ENCODE data around the gene GLOD4.
"Not testable (repeated sequence)": the region's sequence is repeated elsewhere in the genome, so short reads cannot be mapped to it uniquely, and the experiment has no call there.

The GLOD4 gene

DNA sequence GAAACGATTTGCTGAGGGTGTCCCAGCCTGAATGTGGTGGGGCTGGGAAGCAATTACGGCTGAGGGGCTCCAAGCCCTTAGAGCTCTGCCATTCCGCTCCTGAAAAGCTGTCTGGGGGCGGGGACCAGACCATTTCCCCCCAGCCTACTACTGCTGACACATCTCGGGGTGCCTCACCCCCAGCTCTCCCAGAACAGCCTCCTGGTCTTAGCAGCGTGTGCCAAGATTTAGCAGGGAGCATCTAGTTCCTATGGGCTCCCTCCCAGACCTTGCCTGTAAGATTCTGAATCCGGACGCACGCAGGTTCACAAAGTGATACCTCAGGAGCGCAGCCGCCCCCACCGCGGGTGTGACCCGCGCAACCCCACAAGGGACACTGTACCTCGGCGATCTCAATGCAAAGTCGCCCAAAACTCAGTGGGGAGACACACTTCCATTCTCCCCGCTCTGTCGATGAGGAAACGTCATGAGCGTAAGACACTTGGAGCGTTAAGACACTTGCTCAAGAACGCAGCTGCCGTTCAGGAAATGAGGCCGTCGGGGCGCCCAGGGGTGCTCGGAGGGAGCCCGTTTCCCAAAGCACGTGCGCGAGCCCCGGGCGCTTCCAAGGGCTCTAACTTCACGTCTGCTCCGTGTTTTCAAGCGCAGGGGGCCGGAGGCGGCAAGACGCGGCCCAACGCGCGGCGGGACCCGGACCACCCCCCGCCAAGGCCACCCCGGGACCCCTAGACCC, 30.6 kb downstream of the GLOD4 start:
- H3K27me3 ChIP-seq, result no peaks in the 10 kb centered on the region
- no peak for DNase-seq
- H3K4me3 ChIP-seq (ENCODE audit: low read depth, low read length), result peak overlapping the region; percentile 78
- H3K4me1 ChIP-seq, result no peaks in the 10 kb centered on the region
- TF ChIP-seq, protein P1, sequence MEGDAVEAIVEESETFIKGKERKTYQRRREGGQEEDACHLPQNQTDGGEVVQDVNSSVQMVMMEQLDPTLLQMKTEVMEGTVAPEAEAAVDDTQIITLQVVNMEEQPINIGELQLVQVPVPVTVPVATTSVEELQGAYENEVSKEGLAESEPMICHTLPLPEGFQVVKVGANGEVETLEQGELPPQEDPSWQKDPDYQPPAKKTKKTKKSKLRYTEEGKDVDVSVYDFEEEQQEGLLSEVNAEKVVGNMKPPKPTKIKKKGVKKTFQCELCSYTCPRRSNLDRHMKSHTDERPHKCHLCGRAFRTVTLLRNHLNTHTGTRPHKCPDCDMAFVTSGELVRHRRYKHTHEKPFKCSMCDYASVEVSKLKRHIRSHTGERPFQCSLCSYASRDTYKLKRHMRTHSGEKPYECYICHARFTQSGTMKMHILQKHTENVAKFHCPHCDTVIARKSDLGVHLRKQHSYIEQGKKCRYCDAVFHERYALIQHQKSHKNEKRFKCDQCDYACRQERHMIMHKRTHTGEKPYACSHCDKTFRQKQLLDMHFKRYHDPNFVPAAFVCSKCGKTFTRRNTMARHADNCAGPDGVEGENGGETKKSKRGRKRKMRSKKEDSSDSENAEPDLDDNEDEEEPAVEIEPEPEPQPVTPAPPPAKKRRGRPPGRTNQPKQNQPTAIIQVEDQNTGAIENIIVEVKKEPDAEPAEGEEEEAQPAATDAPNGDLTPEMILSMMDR (IDR thresholded peaks at IDR 0.05; ENCODE audit: low read depth, low read length), result no peak
- no peaks in the 10 kb centered on the region for H3K9me3 ChIP-seq
- H3K36me3 ChIP-seq, result peaks cover 10% of the 10 kb centered on the region

GRCh38 chr17:750431-751037, 31.5 kb downstream of the GLOD4 start:
- TF ChIP-seq, protein P1 (IDR thresholded peaks at IDR 0.05; ENCODE audit: low read depth, low read length), result no peak
- Histone ChIP-seq H3K9me3 (no peaks in the 10 kb centered on the region), H3K4me3 (ENCODE audit: low read depth, low read length) (peak overlapping the region; percentile 78), H3K36me3 (peaks cover 17% of the 10 kb centered on the region), H3K27me3 (no peaks in the 10 kb centered on the region), H3K4me1 (no peaks in the 10 kb centered on the region)
- no peak for DNase-seq

DNA sequence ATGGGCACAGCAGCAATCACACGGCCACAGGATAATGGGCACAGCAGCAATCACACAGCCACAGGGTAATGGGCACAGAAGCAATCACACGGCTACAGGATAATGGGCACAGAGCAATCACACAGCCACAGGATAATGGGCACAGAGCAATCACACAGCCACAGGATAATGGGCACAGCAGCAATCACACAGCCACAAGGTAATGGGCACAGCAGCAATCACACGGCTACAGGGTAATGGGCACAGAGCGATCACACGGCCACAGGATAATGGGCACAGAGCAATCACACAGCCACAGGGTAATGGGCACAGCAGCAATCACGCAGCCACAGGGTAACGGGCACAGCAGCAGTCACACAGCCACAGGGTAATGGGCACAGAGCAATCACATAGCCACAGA, 32.7 kb downstream of the GLOD4 start:
- not testable (repeated sequence) for H3K4me3 ChIP-seq (ENCODE audit: low read depth, low read length); H3K4me1 ChIP-seq
- H3K36me3 ChIP-seq, result peaks cover 27% of the 10 kb centered on the region

GRCh38 chr17:748604-749003, 33.5 kb downstream of the GLOD4 start:
- not testable (repeated sequence) for H3K4me3 ChIP-seq (ENCODE audit: low read depth, low read length); H3K4me1 ChIP-seq; H3K27me3 ChIP-seq; H3K9me3 ChIP-seq; DNase-seq
- peaks cover 31% of the 10 kb centered on the region for H3K36me3 ChIP-seq

More for the DNA sequence above, 32.7 kb downstream of the GLOD4 start:
- H3K27me3 ChIP-seq, H3K9me3 ChIP-seq, DNase-seq: not testable (repeated sequence)

GRCh38 chr17:746783-747629, 35.1 kb downstream of the GLOD4 start:
- no peak overlapping the region for H3K4me3 ChIP-seq (ENCODE audit: low read depth, low read length)

GRCh38 chr17:746181-746580, 35.9 kb downstream of the GLOD4 start:
- no peaks in the 10 kb centered on the region for H3K27me3 ChIP-seq
- no peaks in the 10 kb centered on the region for H3K4me1 ChIP-seq
- no peaks in the 10 kb centered on the region for H3K9me3 ChIP-seq
- no peak overlapping the region for H3K4me3 ChIP-seq (ENCODE audit: low read depth, low read length)
- TF ChIP-seq, protein P1 (IDR thresholded peaks at IDR 0.05; ENCODE audit: low read depth, low read length), result no peak
- DNase-seq, result no peak
- peaks cover 31% of the 10 kb centered on the region for H3K36me3 ChIP-seq

More at GRCh38 chr17:746783-747629, 35.1 kb downstream of the GLOD4 start:
- Histone ChIP-seq H3K36me3 (peaks cover 31% of the 10 kb centered on the region), H3K4me1 (no peaks in the 10 kb centered on the region), H3K27me3 (no peaks in the 10 kb centered on the region), H3K9me3 (no peaks in the 10 kb centered on the region)
- TF ChIP-seq, protein P1 (IDR thresholded peaks at IDR 0.05; ENCODE audit: low read depth, low read length), result no peak
- no peak for DNase-seq
